OCI-LY7 (cell line): ENCODE measurements around the gene SULT1C2.

Experiments
- CTCF ChIP-seq: fragments of 200-600 bp; sonication (generic); conservative IDR thresholded peaks from 2 replicates; pipeline ENCODE4 v1.5.1; 2014; ENCODE audit warnings: mild to moderate bottlenecking, antibody characterized with exemption, low read length, moderate library complexity, mixed read lengths
- EZH2phosphoT487 ChIP-seq: fragments of 200-600 bp; sonication (generic); IDR thresholded peaks from 2 replicates; pipeline ENCODE4 v1.6.1; 2018; ENCODE audit warnings: low read depth, borderline replicate concordance, mild to moderate bottlenecking, mixed run types, antibody characterized with exemption, low read length, moderate library complexity, mixed read lengths

GRCh38 chr2:108347786-108348185 is 59.1 kb downstream of the SULT1C2 start:
- TF ChIP-seq CTCF (no peak), EZH2phosphoT487 (no peak)
